Mesothelial cell of epicardium (in vitro differentiated cells): ENCODE results near the gene SLIT3. TPM values are rescaled to one million over a fixed set of nuclear protein-coding genes. Genes with fewer than 3 reads are reported as not detected.

Source experiments
- DNase-seq, 2 experiments: peaks; one replicate each; pipeline ENCODE4 v3.0.0; 2021; ENCODE audit warnings: low spot score in 2 of 2; ENCODE audit not compliant: unreplicated experiment in 2 of 2
- H3K27ac Mint-ChIP-seq: 2 replicates; pipeline ENCODE4 v1.8.0; 2021; ENCODE audit warnings: mixed read lengths
- H3K27me3 Mint-ChIP-seq: 2 replicates; pipeline ENCODE4 v1.8.0; 2021; ENCODE audit warnings: low read depth, mixed read lengths
- H3K36me3 Mint-ChIP-seq: 2 replicates; pipeline ENCODE4 v1.8.0; 2021; ENCODE audit warnings: mixed read lengths
- H3K4me1 Mint-ChIP-seq: 2 replicates; pipeline ENCODE4 v1.8.0; 2021; ENCODE audit warnings: mixed read lengths
- H3K4me3 Mint-ChIP-seq: 2 replicates; pipeline ENCODE4 v1.8.0; 2021; ENCODE audit warnings: mild to moderate bottlenecking, moderate library complexity, mixed read lengths
- H3K9me3 Mint-ChIP-seq: 2 replicates; pipeline ENCODE4 v1.8.0; 2021; ENCODE audit warnings: mixed read lengths
- total RNA-seq: library from RNA; stranded (reverse); gene quantifications from 3 replicates; pipeline ENCODE4 v1.2.1, GENCODE V29; 2021
- TF ChIP-seq, protein P1 (sequence below): fragments of 200-600 bp; sonication (generic); IDR thresholded peaks from one replicate; pipeline ENCODE4 v1.5.0; 2021; ENCODE audit warnings: antibody characterized with exemption; ENCODE audit not compliant: unreplicated experiment

The SLIT3 gene
- total RNA-seq, 1 donor from 2014 or later, result 65.1 TPM

GRCh38 chr5:169171515-169171914 lies 129.4 kb downstream of the SLIT3 start:
- Mint-ChIP-seq H3K4me1 (peaks cover 16% of the 10 kb centered on the region), H3K27me3 (peaks cover 4% of the 10 kb centered on the region), H3K36me3 (no peaks in the 10 kb centered on the region), H3K9me3 (no peaks in the 10 kb centered on the region), H3K4me3 (no peak overlapping the region), H3K27ac (no peak overlapping the region)
- DNase-seq, result no peak
- TF ChIP-seq, protein P1, sequence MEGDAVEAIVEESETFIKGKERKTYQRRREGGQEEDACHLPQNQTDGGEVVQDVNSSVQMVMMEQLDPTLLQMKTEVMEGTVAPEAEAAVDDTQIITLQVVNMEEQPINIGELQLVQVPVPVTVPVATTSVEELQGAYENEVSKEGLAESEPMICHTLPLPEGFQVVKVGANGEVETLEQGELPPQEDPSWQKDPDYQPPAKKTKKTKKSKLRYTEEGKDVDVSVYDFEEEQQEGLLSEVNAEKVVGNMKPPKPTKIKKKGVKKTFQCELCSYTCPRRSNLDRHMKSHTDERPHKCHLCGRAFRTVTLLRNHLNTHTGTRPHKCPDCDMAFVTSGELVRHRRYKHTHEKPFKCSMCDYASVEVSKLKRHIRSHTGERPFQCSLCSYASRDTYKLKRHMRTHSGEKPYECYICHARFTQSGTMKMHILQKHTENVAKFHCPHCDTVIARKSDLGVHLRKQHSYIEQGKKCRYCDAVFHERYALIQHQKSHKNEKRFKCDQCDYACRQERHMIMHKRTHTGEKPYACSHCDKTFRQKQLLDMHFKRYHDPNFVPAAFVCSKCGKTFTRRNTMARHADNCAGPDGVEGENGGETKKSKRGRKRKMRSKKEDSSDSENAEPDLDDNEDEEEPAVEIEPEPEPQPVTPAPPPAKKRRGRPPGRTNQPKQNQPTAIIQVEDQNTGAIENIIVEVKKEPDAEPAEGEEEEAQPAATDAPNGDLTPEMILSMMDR, result no peak

- H3K4me1 Mint-ChIP-seq, result peaks cover 16% of the 10 kb centered on the region
These were observed 131.2 kb downstream of the SLIT3 start for GRCh38 chr5:169169783-169170182.

DNA sequence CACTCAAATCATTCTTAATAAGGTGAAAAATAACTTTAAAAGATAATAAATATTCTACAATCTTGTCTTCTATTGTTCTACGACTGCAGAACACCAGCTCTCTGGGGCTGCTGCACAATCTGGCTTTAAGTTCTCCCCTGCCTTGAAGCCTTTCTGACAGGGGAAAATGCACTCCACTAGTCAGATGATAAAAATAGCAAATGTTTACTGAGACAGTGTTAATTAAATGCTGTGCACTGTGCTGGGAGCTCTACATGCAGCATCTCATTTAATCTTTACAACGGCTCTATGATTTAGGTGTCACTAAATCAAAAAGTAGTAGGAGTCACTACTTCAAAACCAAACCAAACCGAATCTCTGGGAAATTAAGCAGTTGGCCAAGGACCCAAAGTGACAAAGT lies 132.7 kb downstream of the SLIT3 start:
- no peak for DNase-seq
- H3K9me3 Mint-ChIP-seq, result no peaks in the 10 kb centered on the region
- H3K4me3 Mint-ChIP-seq, result no peak overlapping the region
- no peaks in the 10 kb centered on the region for H3K36me3 Mint-ChIP-seq
- TF ChIP-seq, protein P1, result no peak
- H3K27me3 Mint-ChIP-seq, result peaks cover 4% of the 10 kb centered on the region
- peaks cover 22% of the 10 kb centered on the region for H3K4me1 Mint-ChIP-seq
- H3K27ac Mint-ChIP-seq, result no peak overlapping the region

More at GRCh38 chr5:169169783-169170182, 131.2 kb downstream of the SLIT3 start:
- TF ChIP-seq, protein P1, result no peak
- H3K27me3 Mint-ChIP-seq, result peaks cover 4% of the 10 kb centered on the region
- H3K27ac Mint-ChIP-seq, result no peak overlapping the region
- no peaks in the 10 kb centered on the region for H3K9me3 Mint-ChIP-seq
- no peak overlapping the region for H3K4me3 Mint-ChIP-seq
- no peak for DNase-seq
- no peaks in the 10 kb centered on the region for H3K36me3 Mint-ChIP-seq

DNA sequence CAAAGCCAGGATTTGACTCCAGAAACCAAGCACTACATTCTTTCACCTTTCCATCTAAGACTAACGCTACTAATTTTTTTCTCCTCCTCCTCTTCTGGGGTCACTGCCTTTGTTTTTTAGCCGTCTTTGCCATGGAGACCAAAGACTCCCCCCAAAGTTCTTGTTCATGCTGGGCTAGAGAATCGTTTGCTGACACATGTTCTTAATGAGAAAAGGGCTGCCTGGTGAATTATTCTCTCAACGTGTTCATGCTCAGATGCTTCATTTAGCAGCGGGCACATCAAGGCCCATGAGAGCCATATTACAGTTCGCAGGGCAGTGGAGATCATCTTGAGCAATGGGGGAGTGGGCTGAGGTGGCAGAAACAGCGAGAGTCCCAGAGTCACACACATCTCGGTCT lies 134.9 kb downstream of the SLIT3 start:
- Mint-ChIP-seq H3K9me3 (no peaks in the 10 kb centered on the region), H3K4me3 (no peak overlapping the region), H3K36me3 (no peaks in the 10 kb centered on the region), H3K27me3 (no peaks in the 10 kb centered on the region), H3K4me1 (peaks cover 40% of the 10 kb centered on the region), H3K27ac (no peak overlapping the region)
- DNase-seq, result no peak
- TF ChIP-seq, protein P1, result no peak

DNA sequence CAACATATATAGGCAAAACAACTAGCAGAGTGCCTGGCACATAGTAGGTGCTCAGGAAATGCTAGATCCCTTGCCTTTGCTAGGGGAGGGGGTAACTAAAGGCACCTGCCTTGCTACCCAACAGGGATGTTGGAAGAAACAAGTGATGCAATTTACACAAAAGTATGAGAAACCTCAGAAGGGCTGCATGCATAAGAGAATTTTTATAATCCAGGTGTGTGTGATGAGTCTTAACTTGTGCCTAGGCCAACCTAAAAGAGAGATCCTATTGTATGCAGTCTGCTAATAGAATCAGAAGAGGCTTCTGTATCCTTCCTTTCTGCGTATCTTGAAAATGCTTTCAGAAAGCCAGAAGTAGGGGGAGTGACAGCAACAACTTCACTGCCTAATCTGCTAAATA lies 135.9 kb downstream of the SLIT3 start:
- H3K4me1 Mint-ChIP-seq, result peaks cover 46% of the 10 kb centered on the region

More for the DNA sequence above, 135.9 kb downstream of the SLIT3 start:
- TF ChIP-seq, protein P1, result no peak
- peaks cover 1% of the 10 kb centered on the region for H3K36me3 Mint-ChIP-seq
- no peaks in the 10 kb centered on the region for H3K27me3 Mint-ChIP-seq
- no peak overlapping the region for H3K27ac Mint-ChIP-seq
- DNase-seq, result no peak
- no peak overlapping the region for H3K4me3 Mint-ChIP-seq
- peaks cover 1% of the 10 kb centered on the region for H3K9me3 Mint-ChIP-seq
